Progenitor cell of endocrine pancreas (in vitro differentiated cells): ENCODE measurements around the gene BLTP3B. TPM values are rescaled to one million over a fixed set of nuclear protein-coding genes. Genes with fewer than 3 reads are reported as not detected.
A peak's percentile ranks its signal among the peaks of the same experiment; 100 is the strongest.

Experiments used
- DNase-seq: peaks from one replicate; pipeline ENCODE4 v3.0.0; 2021; ENCODE audit warnings: low spot score; ENCODE audit not compliant: unreplicated experiment
- H3K27ac Mint-ChIP-seq: 2 replicates; pipeline ENCODE4 v1.8.0; 2021; ENCODE audit warnings: mild to moderate bottlenecking, moderate library complexity, mixed read lengths
- H3K27me3 Mint-ChIP-seq: 2 replicates; pipeline ENCODE4 v1.8.0; 2021; ENCODE audit warnings: mixed read lengths
- H3K36me3 Mint-ChIP-seq: 2 replicates; pipeline ENCODE4 v1.8.0; 2022; ENCODE audit warnings: mixed read lengths; ENCODE audit not compliant: insufficient read depth
- H3K4me1 Mint-ChIP-seq: 2 replicates; pipeline ENCODE4 v1.8.0; 2021; ENCODE audit warnings: low read depth, mixed read lengths
- H3K4me3 Mint-ChIP-seq: 2 replicates; pipeline ENCODE4 v1.8.0; 2021; ENCODE audit warnings: low read depth, mild to moderate bottlenecking, moderate library complexity, mixed read lengths
- H3K9me3 Mint-ChIP-seq: 2 replicates; pipeline ENCODE4 v1.8.0; 2021; ENCODE audit warnings: low read depth, mixed read lengths
- CTCF ChIP-seq: fragments of 200-600 bp; sonication (generic); IDR thresholded peaks from one replicate; pipeline ENCODE4 v1.5.0; 2021; ENCODE audit warnings: antibody characterized with exemption, mild to moderate bottlenecking; ENCODE audit not compliant: unreplicated experiment
- total RNA-seq: library from RNA; stranded (reverse); gene quantifications from 2 replicates; pipeline ENCODE4 v1.2.1, GENCODE V29; 2021

Gene BLTP3B
- total RNA-seq, 1 donor from 2014 or later, result 23.6 TPM

- Mint-ChIP-seq H3K27me3 (no peaks in the 10 kb centered on the region), H3K4me1 (peaks cover 14% of the 10 kb centered on the region), H3K36me3 (peaks cover 15% of the 10 kb centered on the region), H3K27ac (no peak overlapping the region), H3K4me3 (no peak overlapping the region), H3K9me3 (peaks cover 4% of the 10 kb centered on the region)
- no peak for DNase-seq
- no peak for TF ChIP-seq CTCF
Measured at GRCh38 chr12:100158535-100158934, 15.9 kb upstream of the BLTP3B start.

GRCh38 chr12:100157427-100157821 lies 14.8 kb upstream of the BLTP3B start:
- peaks cover 4% of the 10 kb centered on the region for H3K9me3 Mint-ChIP-seq
- no peak overlapping the region for H3K27ac Mint-ChIP-seq
- no peak for TF ChIP-seq CTCF

GRCh38 chr12:100156731-100157426 lies 14.2 kb upstream of the BLTP3B start:
- Mint-ChIP-seq H3K27ac (no peak overlapping the region), H3K27me3 (no peaks in the 10 kb centered on the region), H3K36me3 (peaks cover 15% of the 10 kb centered on the region), H3K4me1 (peaks cover 5% of the 10 kb centered on the region), H3K9me3 (peaks cover 4% of the 10 kb centered on the region), H3K4me3 (no peak overlapping the region)
- no peak for TF ChIP-seq CTCF
- DNase-seq, result no peak

More at GRCh38 chr12:100157427-100157821, 14.8 kb upstream of the BLTP3B start:
- Mint-ChIP-seq H3K4me1 (peaks cover 4% of the 10 kb centered on the region), H3K27me3 (no peaks in the 10 kb centered on the region), H3K36me3 (peaks cover 15% of the 10 kb centered on the region), H3K4me3 (no peak overlapping the region)
- no peak for DNase-seq

DNA sequence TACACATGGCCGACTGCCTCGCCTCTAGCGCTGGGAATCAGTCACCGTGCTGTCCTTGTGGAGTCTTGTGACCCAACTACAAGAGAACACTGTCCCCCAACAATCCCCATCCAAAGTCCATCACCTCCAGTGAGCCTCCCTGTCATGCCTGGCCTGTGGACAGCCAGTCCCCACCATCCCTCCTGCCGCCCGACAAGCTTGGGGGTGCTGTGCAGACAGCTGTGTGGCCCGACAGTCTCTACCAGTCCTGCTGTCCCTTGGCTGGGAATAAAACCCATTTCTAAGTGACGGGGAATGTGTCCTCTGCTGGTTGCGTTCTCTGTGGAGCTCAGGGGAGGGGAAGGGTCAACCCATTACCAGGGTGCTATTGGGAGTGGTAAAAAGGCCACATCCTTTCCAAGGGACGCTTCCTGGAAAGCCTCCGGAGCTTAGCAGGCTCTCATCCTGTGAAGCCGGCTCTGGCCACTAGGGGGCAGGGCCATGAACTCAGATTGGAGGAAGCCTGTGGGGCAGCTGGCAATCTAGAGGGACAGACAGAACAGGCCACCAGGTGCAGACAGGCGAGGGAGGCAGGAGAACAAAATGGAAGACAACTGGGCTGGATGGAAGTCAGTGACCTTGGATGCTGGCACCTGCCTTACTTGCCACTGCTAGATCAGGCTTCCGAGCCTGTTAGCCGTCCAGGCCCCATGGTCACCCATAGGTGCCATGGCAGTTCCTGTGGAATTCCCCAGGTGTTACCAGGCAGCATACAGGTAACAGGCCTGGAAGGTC lies 12.0 kb upstream of the BLTP3B start:
- no peaks in the 10 kb centered on the region for H3K27me3 Mint-ChIP-seq
- DNase-seq, result peak; percentile 50
- peak; percentile 79 for TF ChIP-seq CTCF
- no peak overlapping the region for H3K27ac Mint-ChIP-seq
- peaks cover 8% of the 10 kb centered on the region for H3K36me3 Mint-ChIP-seq
- no peak overlapping the region for H3K4me3 Mint-ChIP-seq
- peaks cover 6% of the 10 kb centered on the region for H3K4me1 Mint-ChIP-seq
- H3K9me3 Mint-ChIP-seq, result peaks cover 2% of the 10 kb centered on the region

DNA sequence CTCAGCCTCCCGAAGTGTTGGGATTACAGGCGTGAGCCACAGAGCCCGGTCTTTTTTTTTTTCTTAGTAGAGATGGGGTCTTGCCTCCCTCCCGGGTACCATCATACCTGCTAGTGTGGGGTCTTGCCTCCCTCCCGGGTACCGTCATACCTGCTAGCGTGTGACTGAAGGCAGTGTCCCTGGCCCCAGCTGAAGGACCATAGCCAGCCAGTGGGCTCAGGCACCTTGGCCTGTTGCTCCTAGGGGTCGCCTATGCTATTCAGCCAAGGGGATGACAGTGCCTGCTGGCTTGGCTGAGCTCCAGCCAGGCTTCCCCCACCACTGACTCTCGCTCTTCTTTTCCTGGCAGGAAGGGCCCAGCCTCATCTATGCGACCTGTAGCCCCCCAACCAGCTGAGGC lies 10.5 kb upstream of the BLTP3B start:
- DNase-seq, result no peak
- no peak for TF ChIP-seq CTCF
- Mint-ChIP-seq H3K27me3 (no peaks in the 10 kb centered on the region), H3K36me3 (no peaks in the 10 kb centered on the region), H3K4me1 (peaks cover 5% of the 10 kb centered on the region), H3K27ac (no peak overlapping the region), H3K4me3 (no peak overlapping the region), H3K9me3 (no peaks in the 10 kb centered on the region)
